Activated naive CD8-positive, alpha-beta T cell treated with anti-CD3 and anti-CD28 coated beads, Interleukin-2, amount 50 U/mL, for 24 hours (primary cell): Measurements from ENCODE around the gene EZH1.
A peak's percentile ranks its signal among the peaks of the same experiment; 100 is the strongest.
"Not testable (repeated sequence)": the region's sequence is repeated elsewhere in the genome, so short reads cannot be mapped to it uniquely, and the experiment has no call there.

Experiments used
- ATAC-seq: fragments of 150-1000 bp; cut with Tn5 transposase; one replicate; pipeline ENCODE4 v1.10.0; 2021
- DNase-seq: peaks from one replicate; pipeline ENCODE4 v3.0.0; 2021
- H3K27ac Mint-ChIP-seq: one replicate; pipeline ENCODE4 v1.8.0; 2021; ENCODE audit warnings: mild to moderate bottlenecking, mixed read lengths
- H3K27me3 Mint-ChIP-seq: one replicate; pipeline ENCODE4 v1.8.0; 2021; ENCODE audit warnings: mixed read lengths
- H3K36me3 Mint-ChIP-seq: one replicate; pipeline ENCODE4 v1.8.0; 2021; ENCODE audit warnings: low read depth, mixed read lengths
- H3K4me1 Mint-ChIP-seq: one replicate; pipeline ENCODE4 v1.8.0; 2021; ENCODE audit warnings: mixed read lengths
- H3K4me3 Mint-ChIP-seq: one replicate; pipeline ENCODE4 v1.8.0; 2021; ENCODE audit warnings: mild to moderate bottlenecking, moderate library complexity, mixed read lengths
- H3K9me3 Mint-ChIP-seq: one replicate; pipeline ENCODE4 v1.8.0; 2021; ENCODE audit warnings: mixed read lengths

Gene EZH1

DNA sequence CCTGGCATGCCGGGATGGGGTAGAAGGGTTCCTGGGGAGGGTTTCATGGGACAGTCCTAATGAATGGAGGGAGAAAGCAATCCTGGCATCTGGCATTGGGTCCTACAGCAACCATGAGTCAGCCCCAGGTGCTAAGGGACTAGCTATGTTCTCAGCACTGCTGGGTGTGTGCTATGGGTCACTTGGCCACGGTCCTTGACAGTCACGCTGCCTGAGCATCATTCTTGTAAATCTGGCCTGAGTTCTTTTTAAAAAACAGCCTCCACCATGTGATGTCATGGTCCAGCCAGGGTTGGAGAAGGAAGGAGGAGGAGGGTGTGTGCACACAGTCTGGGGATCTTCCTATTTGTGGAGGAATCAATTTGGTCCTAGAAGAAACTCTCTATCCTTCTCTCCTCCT lies 9.9 kb upstream of the EZH1 start:
- H3K27me3 Mint-ChIP-seq: peaks cover 39% of the 10 kb centered on the region
- no peak overlapping the region for H3K27ac Mint-ChIP-seq
- peaks cover 1% of the 10 kb centered on the region for H3K4me1 Mint-ChIP-seq
- ATAC-seq (no peak), DNase-seq (no peak)
- no peaks in the 10 kb centered on the region for H3K9me3 Mint-ChIP-seq
- no peaks in the 10 kb centered on the region for H3K36me3 Mint-ChIP-seq
- no peak overlapping the region for H3K4me3 Mint-ChIP-seq

DNA sequence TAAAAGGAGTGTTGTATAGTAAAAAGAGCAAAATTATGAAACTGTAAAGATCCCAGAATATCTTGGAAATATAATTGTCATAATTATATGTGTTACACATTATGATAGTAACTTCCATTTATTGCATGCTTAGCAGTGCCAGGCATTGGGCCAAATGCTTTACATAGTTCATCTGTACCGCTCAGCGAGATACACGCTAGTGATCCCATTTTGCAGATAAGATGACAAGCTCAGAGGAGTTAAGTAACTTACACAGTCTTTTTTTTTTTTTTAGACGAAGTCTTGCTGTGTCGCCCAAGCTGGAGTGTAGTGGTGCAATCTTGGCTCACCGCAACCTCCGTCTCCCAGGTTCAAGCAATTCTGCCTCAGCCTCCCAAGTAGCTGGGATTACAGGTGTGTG lies 6.8 kb upstream of the EZH1 start:
- DNase-seq: no peak
- Mint-ChIP-seq H3K9me3 (no peaks in the 10 kb centered on the region), H3K27ac (no peak overlapping the region), H3K36me3 (no peaks in the 10 kb centered on the region), H3K27me3 (peaks cover 37% of the 10 kb centered on the region), H3K4me1 (no peaks in the 10 kb centered on the region), H3K4me3 (no peak overlapping the region)
- no peak for ATAC-seq

DNA sequence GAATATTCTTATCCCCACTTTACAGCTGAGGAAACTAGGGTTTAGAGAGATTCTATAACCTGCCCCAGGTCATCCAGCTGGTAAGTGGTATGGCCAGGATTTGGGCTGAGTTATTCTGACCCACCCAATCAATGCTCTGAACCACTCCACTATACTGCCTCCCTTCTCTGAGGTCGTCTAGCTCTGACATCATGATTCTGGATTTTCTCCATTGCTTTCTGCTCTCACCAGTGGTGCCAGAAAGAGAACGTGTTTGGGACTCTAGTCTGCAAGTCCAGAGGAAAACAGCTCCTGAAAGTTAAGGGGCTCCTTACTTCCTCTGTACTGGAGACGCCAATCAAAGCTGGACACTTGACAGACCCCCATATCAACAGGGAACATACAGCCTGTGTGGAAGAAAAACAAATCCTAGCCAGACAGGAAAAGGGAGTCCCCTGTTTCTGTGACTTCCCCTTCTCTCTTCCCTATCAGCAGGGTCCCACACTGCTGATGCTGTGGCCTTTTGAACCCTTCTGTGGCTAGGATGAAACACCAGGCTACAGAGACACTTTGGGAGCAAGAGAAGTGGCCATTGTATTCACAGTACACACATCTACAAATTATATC lies 6.0 kb upstream of the EZH1 start:
- no peak for DNase-seq
- H3K27me3 Mint-ChIP-seq: peaks cover 34% of the 10 kb centered on the region
- H3K9me3 Mint-ChIP-seq: no peaks in the 10 kb centered on the region
- no peaks in the 10 kb centered on the region for H3K4me1 Mint-ChIP-seq
- H3K27ac Mint-ChIP-seq: no peak overlapping the region
- no peak overlapping the region for H3K4me3 Mint-ChIP-seq
- ATAC-seq: no peak
- no peaks in the 10 kb centered on the region for H3K36me3 Mint-ChIP-seq

DNA sequence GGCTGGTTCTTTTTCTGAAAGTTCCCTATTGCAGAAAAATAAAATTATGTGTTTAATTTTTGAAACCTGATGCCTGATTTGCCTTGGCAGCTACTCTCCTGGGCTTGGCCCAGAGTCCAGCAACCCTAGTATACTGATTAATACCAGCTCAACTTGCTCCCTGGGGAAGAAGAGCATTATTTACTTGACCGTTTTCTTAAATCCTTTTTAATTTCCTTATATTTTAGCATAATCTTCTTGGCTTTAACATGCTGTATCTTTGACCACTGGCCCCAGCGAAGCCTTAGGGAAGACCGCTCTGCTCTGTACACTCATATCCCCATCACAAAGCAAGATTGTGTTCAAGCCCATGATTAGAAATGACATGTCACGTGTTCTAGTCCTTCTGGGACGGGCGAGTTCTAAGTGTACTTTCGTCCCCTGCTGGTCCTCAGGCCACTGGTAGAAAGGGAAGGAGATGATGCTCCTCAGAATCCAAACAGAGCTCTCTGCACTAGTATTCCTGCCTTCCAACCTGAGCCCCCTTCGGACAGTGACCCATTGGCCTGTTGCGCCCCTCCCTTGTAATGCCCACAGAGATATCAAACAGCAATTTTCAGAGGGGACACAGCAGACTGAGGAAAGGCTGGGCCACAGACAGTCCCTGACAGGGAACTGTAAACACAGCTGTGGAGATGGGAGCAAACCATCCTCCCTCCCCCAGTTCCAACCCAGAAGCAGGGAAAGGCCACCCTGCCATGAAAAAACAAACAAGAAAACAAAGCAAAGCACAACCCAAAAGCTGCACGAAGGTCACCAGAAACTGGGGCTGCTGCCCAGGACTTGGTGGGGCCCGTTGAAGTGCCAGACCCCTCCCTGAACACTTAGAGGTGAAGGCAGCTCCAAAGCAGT lies 4.3 kb upstream of the EZH1 start:
- no peaks in the 10 kb centered on the region for H3K36me3 Mint-ChIP-seq
- no peak overlapping the region for H3K4me3 Mint-ChIP-seq
- no peaks in the 10 kb centered on the region for H3K9me3 Mint-ChIP-seq
- H3K4me1 Mint-ChIP-seq: peaks cover 8% of the 10 kb centered on the region
- ATAC-seq (no peak), DNase-seq (no peak)
- peaks cover 33% of the 10 kb centered on the region for H3K27me3 Mint-ChIP-seq
- no peak overlapping the region for H3K27ac Mint-ChIP-seq

DNA sequence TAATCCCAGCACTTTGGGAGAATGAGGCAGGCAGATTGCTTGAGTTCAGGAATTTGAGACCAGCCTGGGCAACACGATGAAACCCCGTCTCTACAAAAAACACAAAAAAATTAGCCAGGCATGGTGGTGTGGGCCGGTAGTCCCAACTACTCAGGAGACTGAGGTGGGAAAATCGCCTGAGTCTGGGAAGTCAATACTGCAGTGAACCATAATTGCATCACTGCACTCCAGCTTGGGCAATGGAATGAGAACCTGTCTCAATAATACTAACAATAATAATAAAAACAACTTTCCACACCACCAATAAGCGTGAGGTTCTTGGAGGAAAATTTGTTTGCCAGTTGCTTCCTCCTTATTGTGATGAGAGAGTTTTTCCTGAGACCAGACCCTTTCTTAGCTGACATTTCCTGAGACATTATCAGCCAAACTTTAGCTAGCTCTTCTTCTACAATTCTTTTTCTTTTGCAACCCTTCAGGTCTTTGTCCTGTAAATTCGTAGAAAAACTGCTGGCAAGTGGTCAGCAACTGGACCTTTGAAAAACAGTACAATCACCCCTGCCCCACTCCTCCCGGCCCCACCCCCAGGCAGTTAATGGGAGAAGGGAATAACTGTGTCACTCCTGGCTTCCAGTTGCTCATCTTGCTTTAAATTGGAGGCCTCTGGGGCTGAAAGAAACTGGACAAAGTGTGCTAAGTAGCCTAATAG lies 3.5 kb upstream of the EZH1 start:
- no peaks in the 10 kb centered on the region for H3K36me3 Mint-ChIP-seq
- DNase-seq (no peak), ATAC-seq (no peak)
- peaks cover 31% of the 10 kb centered on the region for H3K27me3 Mint-ChIP-seq
- H3K9me3 Mint-ChIP-seq: no peaks in the 10 kb centered on the region
- no peak overlapping the region for H3K27ac Mint-ChIP-seq
- H3K4me3 Mint-ChIP-seq: no peak overlapping the region
- H3K4me1 Mint-ChIP-seq: peaks cover 15% of the 10 kb centered on the region

DNA sequence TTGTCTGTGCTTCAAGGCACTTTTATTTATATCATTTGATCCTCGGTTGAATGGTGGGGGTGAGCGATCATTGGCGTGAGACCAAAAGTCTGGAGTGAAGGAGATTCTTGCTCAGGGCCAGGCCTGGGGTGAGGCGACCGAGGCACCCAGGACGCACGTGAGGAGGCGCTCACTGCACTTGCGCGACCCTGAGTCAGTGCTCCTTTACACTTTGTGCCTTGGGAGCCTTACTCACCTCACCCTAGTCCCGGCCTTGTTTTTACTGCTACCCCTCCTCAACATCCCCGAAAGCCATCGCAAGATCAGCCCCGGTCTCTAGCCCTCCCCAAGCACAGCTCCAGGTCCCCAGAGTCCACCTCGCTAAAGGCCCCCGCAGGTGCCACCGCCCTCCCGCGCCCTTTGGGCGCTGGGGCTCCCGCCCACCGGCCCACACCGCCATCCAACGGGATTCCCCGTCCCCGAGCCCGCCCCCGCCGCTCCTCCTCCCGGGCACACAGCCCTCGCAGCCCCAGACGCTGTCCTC lies 496 bp downstream of the EZH1 start:
- DNase-seq (peak; percentile 75), ATAC-seq (peak; percentile 90)
- H3K4me1 Mint-ChIP-seq: peaks cover 18% of the 10 kb centered on the region
- H3K27ac Mint-ChIP-seq: peak overlapping the region; percentile 95
- H3K9me3 Mint-ChIP-seq: no peaks in the 10 kb centered on the region
- H3K36me3 Mint-ChIP-seq: no peaks in the 10 kb centered on the region
- H3K27me3 Mint-ChIP-seq: peaks cover 16% of the 10 kb centered on the region
- H3K4me3 Mint-ChIP-seq: peak overlapping the region; percentile 91

DNA sequence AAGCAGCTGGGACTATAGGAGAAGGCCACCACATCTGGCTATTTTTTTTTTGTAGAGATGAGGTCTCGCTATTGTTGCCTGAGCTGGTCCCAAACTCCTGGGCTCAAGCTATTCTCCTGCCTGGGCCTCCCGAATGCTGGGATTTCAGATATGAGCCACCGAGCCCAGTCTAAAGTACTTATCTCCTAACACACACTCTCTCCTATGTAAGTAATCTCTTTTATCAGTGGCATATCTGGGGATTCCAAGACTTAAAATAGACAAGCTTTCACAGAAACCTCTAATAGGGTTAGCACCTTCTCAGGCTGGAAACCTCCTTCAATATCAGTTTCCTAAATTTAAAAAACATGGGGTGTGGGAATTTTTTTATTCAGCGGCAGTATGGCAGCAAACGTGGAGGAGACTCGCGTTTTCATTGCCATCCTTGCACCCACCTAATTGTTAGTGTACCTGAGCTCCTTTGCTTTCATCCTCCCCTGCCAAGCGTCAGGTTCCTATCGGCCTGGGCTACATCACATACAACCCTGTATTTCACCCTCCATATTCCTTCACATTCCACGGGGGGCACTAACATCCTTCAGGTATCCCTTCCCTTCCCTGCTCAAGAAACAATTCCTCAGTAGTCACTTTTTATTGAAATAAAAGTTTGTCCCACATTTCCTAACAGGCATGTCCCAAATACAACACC lies 1.1 kb downstream of the EZH1 start:
- peaks cover 11% of the 10 kb centered on the region for H3K27me3 Mint-ChIP-seq
- H3K4me1 Mint-ChIP-seq: peaks cover 18% of the 10 kb centered on the region
- peak overlapping the region; percentile 91 for H3K4me3 Mint-ChIP-seq
- ATAC-seq (no peak), DNase-seq (no peak)
- no peaks in the 10 kb centered on the region for H3K9me3 Mint-ChIP-seq
- H3K36me3 Mint-ChIP-seq: no peaks in the 10 kb centered on the region
- peak overlapping the region; percentile 95 for H3K27ac Mint-ChIP-seq

DNA sequence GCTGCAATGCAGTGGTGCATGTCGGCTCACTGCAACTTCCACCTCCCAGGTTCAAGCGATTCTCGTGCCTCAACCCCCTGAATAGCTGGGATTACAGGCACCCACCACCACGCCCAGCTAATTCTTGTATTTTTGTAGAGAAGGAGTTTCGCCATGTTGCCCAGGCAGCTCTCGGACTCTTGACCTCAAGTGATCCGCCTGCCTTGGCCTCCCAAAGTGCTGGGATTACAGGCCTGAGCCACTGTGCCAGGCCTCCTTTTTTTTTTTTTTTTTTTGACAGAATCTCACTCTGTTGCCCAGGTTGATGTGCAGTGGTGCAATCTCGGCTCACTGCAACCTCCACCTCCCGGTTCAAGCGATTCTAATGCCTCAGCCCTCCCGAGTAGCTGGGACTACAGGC lies 1.9 kb downstream of the EZH1 start:
- not testable (repeated sequence) for DNase-seq, H3K9me3 Mint-ChIP-seq, H3K27me3 Mint-ChIP-seq, H3K4me3 Mint-ChIP-seq, ATAC-seq, H3K36me3 Mint-ChIP-seq
- Mint-ChIP-seq H3K27ac (peak overlapping the region; percentile 46), H3K4me1 (peaks cover 18% of the 10 kb centered on the region)

DNA sequence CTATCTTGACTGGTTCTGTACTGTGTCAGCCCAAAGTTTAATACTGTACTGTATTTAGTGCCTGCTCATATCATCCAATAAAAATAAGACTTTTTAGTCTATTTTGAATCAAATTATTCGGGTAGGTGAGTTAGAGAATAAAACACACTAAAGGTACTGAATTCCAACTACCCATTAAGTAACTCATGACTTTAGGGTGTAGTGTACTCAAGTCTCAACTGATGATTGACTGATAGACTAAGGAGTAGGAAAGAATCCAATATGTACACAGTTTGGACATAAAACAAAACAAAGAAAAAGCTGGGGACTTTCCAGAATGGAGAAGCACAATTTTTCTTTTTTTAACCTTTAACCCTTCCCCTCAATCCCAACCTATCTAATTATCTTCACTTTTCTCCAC lies 4.1 kb downstream of the EZH1 start:
- H3K36me3 Mint-ChIP-seq: no peaks in the 10 kb centered on the region
- DNase-seq (no peak), ATAC-seq (no peak)
- H3K4me3 Mint-ChIP-seq: no peak overlapping the region
- H3K27ac Mint-ChIP-seq: no peak overlapping the region
- H3K4me1 Mint-ChIP-seq: peaks cover 18% of the 10 kb centered on the region
- H3K27me3 Mint-ChIP-seq: peaks cover 6% of the 10 kb centered on the region
- H3K9me3 Mint-ChIP-seq: no peaks in the 10 kb centered on the region

DNA sequence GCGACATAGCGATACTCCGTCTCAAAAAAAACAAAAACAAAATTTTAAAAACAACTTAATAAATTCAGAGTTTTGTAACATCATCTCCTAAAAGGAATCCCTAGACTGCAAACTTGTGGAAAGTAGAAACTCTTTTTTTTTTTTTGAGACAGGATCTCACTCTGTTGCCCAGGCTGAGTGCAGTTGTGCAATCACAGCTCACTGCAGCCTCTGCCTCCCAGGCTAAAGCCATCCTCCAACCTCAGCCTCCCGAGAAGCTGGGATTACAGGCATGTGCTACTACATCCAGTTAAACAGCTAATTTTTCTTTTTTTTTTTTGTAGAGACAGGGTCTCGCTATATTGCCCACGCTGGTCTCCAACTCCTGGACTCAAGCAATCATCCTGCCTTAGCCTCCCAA lies 19.7 kb downstream of the EZH1 start:
- Mint-ChIP-seq H3K27ac (no peak overlapping the region), H3K9me3 (no peaks in the 10 kb centered on the region), H3K36me3 (peaks cover 22% of the 10 kb centered on the region), H3K4me1 (no peaks in the 10 kb centered on the region), H3K4me3 (no peak overlapping the region), H3K27me3 (no peaks in the 10 kb centered on the region)
- DNase-seq: no peak
- ATAC-seq: no peak

DNA sequence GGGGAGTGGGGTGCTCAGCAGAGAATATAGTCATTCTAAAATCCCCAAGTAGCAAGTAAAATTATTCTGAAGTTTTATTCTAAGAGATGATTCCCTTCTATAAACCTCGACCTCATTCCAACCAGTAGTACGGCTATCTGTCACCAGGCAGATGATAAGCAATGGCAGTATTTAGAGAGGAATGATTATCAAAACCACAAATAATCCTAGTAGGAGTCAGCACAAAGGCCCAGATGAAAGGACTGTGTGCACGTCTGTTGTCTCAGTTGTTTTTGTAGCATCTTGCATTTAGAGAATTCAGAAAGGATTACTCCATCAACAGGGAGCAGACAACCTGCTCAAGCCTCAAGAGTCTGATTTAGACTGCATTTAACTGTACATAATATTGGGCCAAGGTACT lies 21.2 kb downstream of the EZH1 start:
- ATAC-seq (no peak), DNase-seq (no peak)
- H3K4me3 Mint-ChIP-seq: no peak overlapping the region
- no peaks in the 10 kb centered on the region for H3K9me3 Mint-ChIP-seq
- H3K27ac Mint-ChIP-seq: no peak overlapping the region
- H3K27me3 Mint-ChIP-seq: no peaks in the 10 kb centered on the region
- H3K4me1 Mint-ChIP-seq: no peaks in the 10 kb centered on the region
- H3K36me3 Mint-ChIP-seq: peaks cover 25% of the 10 kb centered on the region

DNA sequence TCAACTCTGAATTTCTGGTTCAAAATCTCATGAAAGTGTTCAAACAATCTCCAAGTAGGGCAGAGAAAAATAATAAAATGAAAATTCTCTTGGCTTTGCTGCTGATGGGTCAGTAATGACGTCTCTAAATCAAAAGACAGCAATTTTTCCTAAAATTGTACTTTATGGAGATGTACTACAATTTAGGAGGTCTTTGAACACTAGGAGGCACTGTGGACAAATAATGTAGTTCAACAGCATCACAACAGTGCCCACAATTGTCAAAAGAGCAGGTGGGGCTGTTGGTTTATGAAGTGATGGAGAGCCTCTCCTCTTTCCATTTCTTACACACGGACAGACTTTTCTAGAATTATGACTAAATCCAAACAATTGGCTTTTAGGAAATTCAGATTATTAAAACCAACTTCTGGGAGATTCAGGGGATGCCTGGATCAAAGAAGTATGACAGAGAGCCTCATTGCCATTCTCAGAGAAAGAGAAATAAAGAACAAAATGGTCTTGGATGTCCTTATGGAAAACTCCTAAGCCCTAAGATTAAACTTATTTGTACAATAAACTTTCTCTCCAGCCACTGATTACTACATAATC lies 23.8 kb downstream of the EZH1 start:
- no peak overlapping the region for H3K4me3 Mint-ChIP-seq
- H3K36me3 Mint-ChIP-seq: peaks cover 34% of the 10 kb centered on the region
- H3K9me3 Mint-ChIP-seq: no peaks in the 10 kb centered on the region
- H3K27me3 Mint-ChIP-seq: no peaks in the 10 kb centered on the region
- ATAC-seq: peak; percentile 73
- DNase-seq: no peak
- no peaks in the 10 kb centered on the region for H3K4me1 Mint-ChIP-seq
- H3K27ac Mint-ChIP-seq: peak overlapping the region; percentile 15

DNA sequence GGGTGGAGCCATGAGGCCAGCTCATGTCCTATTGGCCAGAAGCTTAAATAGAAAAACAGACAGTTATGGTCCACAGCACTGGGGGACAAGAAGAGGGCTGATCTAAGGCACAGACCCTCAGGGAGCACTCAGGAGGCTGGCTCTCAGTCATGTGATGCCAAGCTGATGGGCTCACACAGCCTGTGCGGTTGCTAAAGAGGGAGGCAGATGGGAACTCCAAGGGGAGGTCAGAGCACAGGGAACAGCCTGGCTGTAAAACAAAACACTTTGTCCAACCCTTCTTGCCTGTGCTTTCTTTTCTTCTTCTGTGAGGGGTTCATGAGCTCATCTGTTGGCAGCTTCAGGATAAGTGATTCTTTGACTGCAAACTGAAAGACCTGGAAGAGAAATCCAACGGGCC lies 35.3 kb downstream of the EZH1 start:
- H3K4me3 Mint-ChIP-seq: no peak overlapping the region
- H3K27me3 Mint-ChIP-seq: no peaks in the 10 kb centered on the region
- DNase-seq (no peak), ATAC-seq (no peak)
- H3K27ac Mint-ChIP-seq: no peak overlapping the region
- H3K4me1 Mint-ChIP-seq: peaks cover 22% of the 10 kb centered on the region
- peaks cover 60% of the 10 kb centered on the region for H3K36me3 Mint-ChIP-seq
- H3K9me3 Mint-ChIP-seq: no peaks in the 10 kb centered on the region

DNA sequence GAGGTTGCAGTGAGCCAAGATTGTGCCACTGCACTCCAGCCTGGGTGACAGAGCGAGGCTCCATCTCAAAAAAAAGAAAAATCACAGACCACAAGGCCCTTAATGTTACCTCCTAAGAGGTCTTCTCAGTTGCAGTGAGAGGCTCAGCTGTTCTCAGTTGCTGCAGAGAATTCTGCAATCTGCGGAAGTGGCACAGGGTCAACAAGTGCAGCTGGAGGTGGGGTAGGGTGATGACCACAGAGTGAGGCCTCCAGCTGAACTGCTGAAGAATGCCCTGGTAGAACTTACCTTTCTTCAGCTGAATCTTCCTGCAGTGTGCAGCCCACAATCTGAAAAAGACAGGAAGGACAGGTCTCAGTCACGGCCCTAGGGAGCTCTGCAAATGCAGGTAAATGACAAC lies 36.3 kb downstream of the EZH1 start:
- DNase-seq (no peak), ATAC-seq (no peak)
- Mint-ChIP-seq H3K36me3 (peaks cover 62% of the 10 kb centered on the region), H3K27me3 (no peaks in the 10 kb centered on the region), H3K27ac (no peak overlapping the region), H3K4me1 (peaks cover 25% of the 10 kb centered on the region), H3K4me3 (no peak overlapping the region), H3K9me3 (no peaks in the 10 kb centered on the region)
